Central memory CD8-positive, alpha-beta T cell (primary cell): ENCODE measurements around the gene MBTD1.
"Not testable (repeated sequence)": the region's sequence is repeated elsewhere in the genome, so short reads cannot be mapped to it uniquely, and the experiment has no call there.

Source experiments
- ATAC-seq: fragments of 150-1000 bp; cut with Tn5 transposase; replicated peaks from 2 replicates; pipeline ENCODE4 v1.10.0; 2022; ENCODE audit warnings: mild to moderate bottlenecking, moderate FRiP score, moderate number of reproducible peaks; ENCODE audit not compliant: poor library complexity, severe bottlenecking; ENCODE audit errors: extremely low read depth
- DNase-seq, 2 donors: peaks; one replicate each; pipeline ENCODE4 v3.0.0; 2021; ENCODE audit warnings: low spot score in 2 of 2
- H3K27ac Mint-ChIP-seq: one replicate; pipeline ENCODE4 v1.8.0; 2022; ENCODE audit warnings: low read depth, mild to moderate bottlenecking, moderate library complexity, mixed read lengths
- H3K27me3 Mint-ChIP-seq: one replicate; pipeline ENCODE4 v1.8.0; 2022; ENCODE audit warnings: mixed read lengths
- H3K36me3 Mint-ChIP-seq: one replicate; pipeline ENCODE4 v1.8.0; 2022; ENCODE audit warnings: mild to moderate bottlenecking, moderate library complexity, mixed read lengths; ENCODE audit not compliant: insufficient read depth
- H3K4me1 Mint-ChIP-seq: one replicate; pipeline ENCODE4 v1.8.0; 2022; ENCODE audit warnings: mixed read lengths
- H3K4me3 Mint-ChIP-seq: one replicate; pipeline ENCODE4 v1.8.0; 2022; ENCODE audit warnings: mild to moderate bottlenecking, moderate library complexity, mixed read lengths
- H3K9me3 Mint-ChIP-seq: one replicate; pipeline ENCODE4 v1.8.0; 2022; ENCODE audit warnings: mixed read lengths

Gene MBTD1

DNA sequence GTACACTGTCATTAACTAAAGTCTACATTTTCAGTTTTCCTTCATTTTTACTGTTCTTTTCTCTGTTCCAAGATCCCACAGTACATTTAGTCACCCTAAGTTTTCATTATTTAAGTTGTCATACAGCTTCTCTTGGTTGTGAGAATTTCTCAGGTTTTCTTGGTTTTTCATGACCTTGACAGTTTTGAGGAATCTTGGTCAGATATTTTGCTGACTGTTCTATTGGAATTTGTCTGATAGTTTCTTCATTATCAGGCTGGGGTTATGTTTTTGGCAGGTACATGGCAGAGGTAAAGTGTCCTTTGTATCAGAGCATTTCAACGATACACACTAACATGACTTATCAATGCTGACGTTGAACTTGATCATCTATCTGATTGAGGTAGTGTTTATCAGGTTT is 19.6 kb downstream of the MBTD1 start:
- ATAC-seq = no peak
- H3K9me3 Mint-ChIP-seq = no peaks in the 10 kb centered on the region
- no peak overlapping the region for H3K4me3 Mint-ChIP-seq
- peaks cover 8% of the 10 kb centered on the region for H3K36me3 Mint-ChIP-seq
- H3K27me3 Mint-ChIP-seq = no peaks in the 10 kb centered on the region
- H3K4me1 Mint-ChIP-seq = peaks cover 56% of the 10 kb centered on the region
- no peak for DNase-seq
- peak overlapping the region; percentile 5 for H3K27ac Mint-ChIP-seq

DNA sequence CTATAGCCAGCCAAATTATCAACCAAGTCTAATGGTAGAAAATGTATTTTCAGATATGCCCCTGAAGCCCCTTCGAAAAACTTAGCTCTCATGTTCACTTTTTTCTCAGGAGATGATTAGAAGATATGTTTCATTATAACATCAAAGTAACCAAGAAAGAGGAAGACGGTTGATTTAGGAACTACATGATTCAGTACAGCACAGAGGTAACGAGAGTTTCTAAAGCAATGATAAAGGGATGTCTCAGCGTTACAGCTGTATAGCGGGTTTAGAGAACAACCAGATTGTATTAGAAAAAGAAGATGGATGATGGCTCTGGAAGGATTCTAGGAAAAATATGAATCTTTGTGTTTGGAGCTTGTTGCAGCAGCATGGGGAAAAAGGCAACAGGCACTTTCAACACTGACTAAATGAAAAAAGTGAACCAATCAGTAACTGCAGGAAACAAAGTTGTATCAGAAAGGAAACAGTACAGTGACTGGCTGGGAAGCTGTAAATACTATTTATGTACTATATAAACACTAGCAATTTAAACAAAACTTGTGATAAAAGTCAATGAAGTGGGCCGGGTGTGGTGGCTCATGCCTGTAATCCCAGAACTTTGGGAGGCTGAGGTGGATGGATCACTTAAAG is 21.5 kb downstream of the MBTD1 start:
- H3K4me1 Mint-ChIP-seq = peaks cover 52% of the 10 kb centered on the region
- no peak for ATAC-seq
- H3K27me3 Mint-ChIP-seq = no peaks in the 10 kb centered on the region
- H3K9me3 Mint-ChIP-seq = no peaks in the 10 kb centered on the region
- no peak for DNase-seq
- no peak overlapping the region for H3K27ac Mint-ChIP-seq
- H3K4me3 Mint-ChIP-seq = no peak overlapping the region
- peaks cover 5% of the 10 kb centered on the region for H3K36me3 Mint-ChIP-seq

DNA sequence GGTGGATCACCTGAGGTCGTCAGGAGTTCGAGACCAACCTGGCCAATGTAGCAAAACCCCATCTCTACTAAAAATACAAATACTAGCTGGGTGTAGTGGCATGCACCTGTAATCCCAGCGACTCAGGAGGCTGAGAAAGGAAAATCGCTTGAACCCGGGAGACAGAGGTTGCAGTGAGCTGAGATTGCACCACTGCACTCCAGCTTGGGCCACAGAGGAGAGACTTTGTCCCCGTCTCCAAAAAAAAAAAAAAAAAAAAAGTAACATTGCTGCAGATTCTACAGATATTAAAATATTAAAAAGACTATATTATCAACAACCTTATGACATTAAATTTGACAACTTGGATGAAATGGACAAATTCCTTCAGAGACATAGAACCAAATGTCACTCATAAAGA is 25.7 kb downstream of the MBTD1 start:
- H3K36me3 Mint-ChIP-seq = peaks cover 3% of the 10 kb centered on the region
- no peaks in the 10 kb centered on the region for H3K27me3 Mint-ChIP-seq
- H3K9me3 Mint-ChIP-seq = no peaks in the 10 kb centered on the region
- peak overlapping the region; percentile 54 for H3K27ac Mint-ChIP-seq
- peaks cover 56% of the 10 kb centered on the region for H3K4me1 Mint-ChIP-seq
- no peak overlapping the region for H3K4me3 Mint-ChIP-seq
- DNase-seq = no peak
- no peak for ATAC-seq

DNA sequence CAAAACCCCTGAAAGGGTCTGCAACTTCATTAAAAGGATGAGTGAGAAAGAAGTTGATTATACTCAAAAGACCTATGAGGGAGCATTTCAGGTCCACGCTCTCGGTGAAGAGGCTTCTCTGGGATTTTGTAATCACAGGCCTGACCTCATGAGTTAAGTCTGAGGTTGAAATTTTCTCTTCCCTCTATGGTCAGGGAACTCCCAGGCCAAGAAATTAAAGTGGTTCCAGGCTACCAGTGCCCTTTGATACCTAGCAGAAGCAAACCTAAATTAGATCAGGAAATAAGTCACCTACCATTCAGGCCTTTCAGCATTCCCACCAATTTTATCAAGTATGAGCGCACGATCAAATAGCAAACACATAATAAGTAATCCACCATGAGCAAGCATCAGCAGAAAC is 27.9 kb downstream of the MBTD1 start:
- peaks cover 3% of the 10 kb centered on the region for H3K36me3 Mint-ChIP-seq
- DNase-seq = no peak
- H3K27ac Mint-ChIP-seq = peak overlapping the region; percentile 82
- peaks cover 48% of the 10 kb centered on the region for H3K4me1 Mint-ChIP-seq
- ATAC-seq = no peak
- no peaks in the 10 kb centered on the region for H3K9me3 Mint-ChIP-seq
- H3K4me3 Mint-ChIP-seq = no peak overlapping the region
- no peaks in the 10 kb centered on the region for H3K27me3 Mint-ChIP-seq

DNA sequence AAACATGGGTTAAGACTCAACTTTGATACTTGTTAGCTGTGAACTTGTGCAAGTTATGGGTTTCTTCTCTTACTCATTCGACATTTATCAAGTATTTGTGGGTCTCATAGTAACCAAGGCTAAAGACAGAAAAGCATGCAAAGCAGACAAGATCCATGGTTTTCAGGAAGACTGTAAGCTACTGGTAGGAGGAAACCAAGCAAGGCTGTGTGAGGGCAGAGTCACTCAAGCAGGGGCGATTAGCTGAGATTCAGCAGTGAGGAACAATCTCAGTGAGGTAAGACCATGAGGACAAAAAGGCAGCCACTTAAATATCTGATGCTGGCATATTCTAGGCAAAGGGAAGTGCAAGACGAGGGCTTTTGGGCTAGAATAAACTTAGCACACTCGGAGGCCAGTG is 29.5 kb downstream of the MBTD1 start:
- H3K9me3 Mint-ChIP-seq = no peaks in the 10 kb centered on the region
- peak overlapping the region; percentile 32 for H3K27ac Mint-ChIP-seq
- no peak overlapping the region for H3K4me3 Mint-ChIP-seq
- H3K27me3 Mint-ChIP-seq = no peaks in the 10 kb centered on the region
- H3K36me3 Mint-ChIP-seq = peaks cover 3% of the 10 kb centered on the region
- H3K4me1 Mint-ChIP-seq = peaks cover 43% of the 10 kb centered on the region
- no peak for DNase-seq
- no peak for ATAC-seq

DNA sequence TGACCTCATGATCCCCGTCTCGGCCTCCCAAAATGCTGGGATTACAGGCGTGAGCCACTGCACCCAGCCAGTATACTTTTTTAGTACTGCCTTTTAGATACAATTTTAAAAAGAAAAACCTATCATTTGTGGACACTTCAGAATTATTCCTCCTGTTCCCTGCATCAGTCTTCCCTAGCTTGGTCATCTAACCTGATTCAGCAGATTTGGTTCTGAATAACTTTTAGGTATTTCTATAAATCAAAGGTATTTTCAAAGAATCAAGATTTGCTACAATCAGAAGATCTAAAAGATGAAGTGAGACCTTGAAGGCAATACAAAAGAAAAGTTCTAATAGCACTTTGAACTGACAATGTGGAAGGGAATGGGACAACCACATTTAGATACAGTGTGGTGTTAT is 30.0 kb downstream of the MBTD1 start:
- no peak for DNase-seq
- no peaks in the 10 kb centered on the region for H3K9me3 Mint-ChIP-seq
- no peak overlapping the region for H3K4me3 Mint-ChIP-seq
- ATAC-seq = no peak
- peaks cover 47% of the 10 kb centered on the region for H3K4me1 Mint-ChIP-seq
- H3K36me3 Mint-ChIP-seq = peaks cover 3% of the 10 kb centered on the region
- peak overlapping the region; percentile 32 for H3K27ac Mint-ChIP-seq
- no peaks in the 10 kb centered on the region for H3K27me3 Mint-ChIP-seq

- no peak overlapping the region for H3K4me3 Mint-ChIP-seq
- H3K9me3 Mint-ChIP-seq = no peaks in the 10 kb centered on the region
- no peak overlapping the region for H3K27ac Mint-ChIP-seq
- H3K36me3 Mint-ChIP-seq = peaks cover 14% of the 10 kb centered on the region
- ATAC-seq = no peak
- DNase-seq = no peak
- no peaks in the 10 kb centered on the region for H3K27me3 Mint-ChIP-seq
- peaks cover 41% of the 10 kb centered on the region for H3K4me1 Mint-ChIP-seq
These were observed 31.7 kb downstream of the MBTD1 start for GRCh38 chr17:51228161-51228560.

GRCh38 chr17:51225523-51225922 is 34.3 kb downstream of the MBTD1 start:
- not testable (repeated sequence) for DNase-seq, H3K27me3 Mint-ChIP-seq, ATAC-seq, H3K4me3 Mint-ChIP-seq, H3K9me3 Mint-ChIP-seq
- Mint-ChIP-seq H3K36me3 (peaks cover 24% of the 10 kb centered on the region), H3K4me1 (peaks cover 30% of the 10 kb centered on the region), H3K27ac (peak overlapping the region; percentile 11)

DNA sequence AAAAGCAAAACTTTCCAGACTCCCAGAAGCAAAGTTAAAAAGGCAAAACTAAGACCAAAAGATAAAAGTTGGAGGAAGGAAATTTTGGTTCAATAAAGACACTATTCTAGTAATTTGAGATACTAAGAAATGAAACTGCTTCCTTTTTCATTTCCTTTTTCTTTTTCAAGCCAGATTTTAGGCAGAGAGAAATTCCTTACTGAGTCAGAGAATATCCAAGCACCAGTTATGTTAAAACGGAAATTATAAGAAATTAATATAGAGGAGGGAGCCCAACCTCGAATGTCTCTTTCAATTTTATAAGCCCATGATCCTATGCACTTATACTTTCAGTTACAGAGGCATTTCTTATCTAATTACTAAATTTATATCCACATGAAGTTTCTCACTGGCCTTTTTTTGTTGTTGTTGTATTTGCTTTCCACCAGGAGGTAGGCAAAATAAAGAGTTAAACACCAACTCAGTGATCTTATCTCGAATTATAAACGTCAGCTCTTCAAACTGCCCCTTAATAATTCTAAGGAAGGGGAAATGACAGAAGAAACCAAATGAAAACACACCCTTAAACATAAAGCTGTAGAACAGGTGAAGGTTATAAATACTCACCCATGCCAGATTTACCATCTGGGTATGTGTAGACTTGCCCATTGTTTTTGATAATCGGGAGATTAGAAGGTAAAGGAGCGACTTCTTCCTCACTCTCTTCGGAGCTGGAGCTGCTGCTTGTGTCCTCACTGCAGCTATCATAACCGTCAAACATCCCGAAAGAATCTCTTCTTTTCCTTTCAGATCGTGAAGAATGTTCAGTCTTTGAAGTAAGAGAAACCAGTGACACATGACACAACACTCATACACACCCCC is 35.2 kb downstream of the MBTD1 start:
- no peak for ATAC-seq
- Mint-ChIP-seq H3K36me3 (peaks cover 31% of the 10 kb centered on the region), H3K27me3 (no peaks in the 10 kb centered on the region), H3K27ac (peak overlapping the region; percentile 11), H3K4me3 (no peak overlapping the region), H3K4me1 (peaks cover 25% of the 10 kb centered on the region), H3K9me3 (no peaks in the 10 kb centered on the region)
- no peak for DNase-seq

DNA sequence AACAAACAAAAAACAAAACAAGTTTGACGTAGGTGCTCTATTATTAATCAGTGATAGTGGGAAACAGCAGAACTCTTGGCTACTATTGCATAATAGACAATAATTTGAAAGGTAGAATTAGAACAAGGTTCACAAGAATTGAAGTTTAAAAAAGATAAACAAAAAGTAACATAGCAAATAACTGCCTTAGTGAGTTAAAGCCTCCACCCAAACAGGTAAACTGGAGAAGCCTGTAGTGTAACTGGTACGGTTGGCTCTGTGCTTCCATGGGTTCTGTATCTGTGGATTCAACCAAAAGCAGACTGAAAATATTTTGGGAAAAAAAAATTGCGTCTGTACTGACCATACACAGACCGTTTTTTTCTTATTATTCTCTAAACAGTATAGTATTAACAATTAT is 38.5 kb downstream of the MBTD1 start:
- Mint-ChIP-seq H3K4me1 (peaks cover 13% of the 10 kb centered on the region), H3K27ac (no peak overlapping the region), H3K9me3 (no peaks in the 10 kb centered on the region), H3K4me3 (no peak overlapping the region), H3K36me3 (peaks cover 47% of the 10 kb centered on the region), H3K27me3 (no peaks in the 10 kb centered on the region)
- no peak for DNase-seq
- ATAC-seq = no peak

GRCh38 chr17:51217946-51218345 is 41.9 kb downstream of the MBTD1 start:
- Mint-ChIP-seq H3K27ac (no peak overlapping the region), H3K9me3 (no peaks in the 10 kb centered on the region), H3K27me3 (no peaks in the 10 kb centered on the region), H3K36me3 (peaks cover 46% of the 10 kb centered on the region), H3K4me3 (no peak overlapping the region), H3K4me1 (peaks cover 6% of the 10 kb centered on the region)
- ATAC-seq = no peak
- no peak for DNase-seq

- no peak overlapping the region for H3K4me3 Mint-ChIP-seq
- DNase-seq (no peak), ATAC-seq (no peak)
- H3K27ac Mint-ChIP-seq = no peak overlapping the region
- no peaks in the 10 kb centered on the region for H3K9me3 Mint-ChIP-seq
- no peaks in the 10 kb centered on the region for H3K27me3 Mint-ChIP-seq
- no peaks in the 10 kb centered on the region for H3K4me1 Mint-ChIP-seq
- H3K36me3 Mint-ChIP-seq = peaks cover 47% of the 10 kb centered on the region
These were observed 44.9 kb downstream of the MBTD1 start for GRCh38 chr17:51214920-51215319.

- ATAC-seq (no peak), DNase-seq (no peak)
- no peaks in the 10 kb centered on the region for H3K27me3 Mint-ChIP-seq
- H3K36me3 Mint-ChIP-seq = peaks cover 47% of the 10 kb centered on the region
- H3K27ac Mint-ChIP-seq = no peak overlapping the region
- no peaks in the 10 kb centered on the region for H3K4me1 Mint-ChIP-seq
- no peaks in the 10 kb centered on the region for H3K9me3 Mint-ChIP-seq
- H3K4me3 Mint-ChIP-seq = no peak overlapping the region
These were observed 56.0 kb downstream of the MBTD1 start for GRCh38 chr17:51203838-51204237.
